Nephron (organoid): ENCODE results near the gene DIPK1C.

ENCODE experiments used
- H3K27ac Mint-ChIP-seq, 3 experiments: 2 replicates each; pipeline ENCODE4 v1.8.0; 2020; ENCODE audit warnings: mixed read lengths in 3 of 3, mild to moderate bottlenecking in 2 of 3, moderate library complexity in 1 of 3
- H3K27me3 Mint-ChIP-seq: 2 replicates; pipeline ENCODE4 v1.8.0; 2021; ENCODE audit warnings: low read depth, mild to moderate bottlenecking, moderate library complexity, mixed read lengths
- H3K36me3 Mint-ChIP-seq: 2 replicates; pipeline ENCODE4 v1.8.0; 2020; ENCODE audit warnings: low read depth, mixed read lengths
- H3K4me1 Mint-ChIP-seq: 2 replicates; pipeline ENCODE4 v1.8.0; 2020; ENCODE audit warnings: mixed read lengths
- H3K4me3 Mint-ChIP-seq, 3 experiments: 2 replicates each; pipeline ENCODE4 v1.8.0; 2020; ENCODE audit warnings: mild to moderate bottlenecking in 3 of 3, mixed read lengths in 3 of 3, moderate library complexity in 2 of 3
- H3K9me3 Mint-ChIP-seq: 2 replicates; pipeline ENCODE4 v1.8.0; 2020; ENCODE audit warnings: mixed read lengths
- CTCF ChIP-seq, 3 experiments: fragments of 200-600 bp; sonication (generic); IDR thresholded peaks; one replicate each; pipeline ENCODE4 v1.5.0; 2021; ENCODE audit warnings: antibody characterized with exemption in 3 of 3; ENCODE audit not compliant: unreplicated experiment in 3 of 3

The DIPK1C gene

DNA sequence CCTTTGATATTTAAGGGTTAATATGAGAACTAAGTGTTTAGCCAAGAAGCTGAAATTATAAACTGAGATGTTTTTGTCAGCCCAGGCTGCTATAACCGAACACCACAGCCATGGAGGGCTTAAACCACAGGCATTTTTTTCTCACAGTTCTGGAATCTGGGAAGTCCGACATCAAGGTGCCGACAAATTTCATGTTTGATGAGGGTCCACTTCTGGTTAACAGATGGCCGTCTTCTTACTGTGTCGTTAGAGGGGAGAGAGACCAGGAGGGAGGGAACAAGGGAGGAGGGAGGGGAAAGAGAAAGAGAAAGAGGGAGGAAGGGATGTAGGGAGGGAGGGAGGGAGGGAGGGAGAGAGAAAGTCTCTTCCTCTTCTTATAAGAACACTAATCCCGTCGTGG, 32.6 kb upstream of the DIPK1C start:
- no peaks in the 10 kb centered on the region for H3K36me3 Mint-ChIP-seq
- peaks cover 7% of the 10 kb centered on the region for H3K27me3 Mint-ChIP-seq
- peaks cover 2% of the 10 kb centered on the region for H3K9me3 Mint-ChIP-seq
- no peak overlapping the region for H3K27ac Mint-ChIP-seq
- H3K4me3 Mint-ChIP-seq = peak overlapping the region in 2 of 3 experiments; percentile 19 to 56
- peaks cover 34% of the 10 kb centered on the region for H3K4me1 Mint-ChIP-seq
- no peak for TF ChIP-seq CTCF (IDR thresholded peaks at IDR 0.05; ENCODE audit: unreplicated experiment in 3 of 3)

DNA sequence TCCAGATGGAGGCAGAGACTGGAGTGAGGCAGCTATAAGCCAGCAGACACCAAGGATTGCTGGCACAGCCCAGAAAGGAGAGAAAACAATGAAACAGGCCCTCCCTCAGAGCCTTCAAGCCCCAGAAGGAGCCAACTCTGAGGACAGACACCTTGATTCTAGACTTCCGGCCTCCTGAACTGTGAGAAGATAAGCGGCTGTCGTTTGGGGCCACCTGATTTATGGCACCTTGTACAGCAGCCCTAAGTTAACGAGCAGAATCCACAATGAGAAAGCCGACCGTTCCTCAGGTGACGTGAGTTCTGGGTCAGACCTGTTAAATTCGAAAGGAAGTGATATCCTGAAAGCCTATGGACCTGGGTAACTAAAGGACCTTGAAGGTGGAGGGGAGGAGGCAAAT, 31.8 kb upstream of the DIPK1C start:
- peaks cover 2% of the 10 kb centered on the region for H3K9me3 Mint-ChIP-seq
- no peaks in the 10 kb centered on the region for H3K36me3 Mint-ChIP-seq
- peak overlapping the region in 1 of 3 experiments; percentile 6 for H3K4me3 Mint-ChIP-seq
- H3K4me1 Mint-ChIP-seq = peaks cover 34% of the 10 kb centered on the region
- H3K27ac Mint-ChIP-seq = no peak overlapping the region
- TF ChIP-seq CTCF (IDR thresholded peaks at IDR 0.05; ENCODE audit: unreplicated experiment in 3 of 3) = no peak
- peaks cover 7% of the 10 kb centered on the region for H3K27me3 Mint-ChIP-seq

- Mint-ChIP-seq H3K27ac (no peak overlapping the region), H3K4me3 (no peak overlapping the region), H3K4me1 (peaks cover 34% of the 10 kb centered on the region), H3K36me3 (no peaks in the 10 kb centered on the region), H3K9me3 (peaks cover 2% of the 10 kb centered on the region), H3K27me3 (peaks cover 7% of the 10 kb centered on the region)
- no peak for TF ChIP-seq CTCF (IDR thresholded peaks at IDR 0.05; ENCODE audit: unreplicated experiment in 3 of 3)
Observed at GRCh38 chr18:74488354-74488753, 31.2 kb upstream of the DIPK1C start.

DNA sequence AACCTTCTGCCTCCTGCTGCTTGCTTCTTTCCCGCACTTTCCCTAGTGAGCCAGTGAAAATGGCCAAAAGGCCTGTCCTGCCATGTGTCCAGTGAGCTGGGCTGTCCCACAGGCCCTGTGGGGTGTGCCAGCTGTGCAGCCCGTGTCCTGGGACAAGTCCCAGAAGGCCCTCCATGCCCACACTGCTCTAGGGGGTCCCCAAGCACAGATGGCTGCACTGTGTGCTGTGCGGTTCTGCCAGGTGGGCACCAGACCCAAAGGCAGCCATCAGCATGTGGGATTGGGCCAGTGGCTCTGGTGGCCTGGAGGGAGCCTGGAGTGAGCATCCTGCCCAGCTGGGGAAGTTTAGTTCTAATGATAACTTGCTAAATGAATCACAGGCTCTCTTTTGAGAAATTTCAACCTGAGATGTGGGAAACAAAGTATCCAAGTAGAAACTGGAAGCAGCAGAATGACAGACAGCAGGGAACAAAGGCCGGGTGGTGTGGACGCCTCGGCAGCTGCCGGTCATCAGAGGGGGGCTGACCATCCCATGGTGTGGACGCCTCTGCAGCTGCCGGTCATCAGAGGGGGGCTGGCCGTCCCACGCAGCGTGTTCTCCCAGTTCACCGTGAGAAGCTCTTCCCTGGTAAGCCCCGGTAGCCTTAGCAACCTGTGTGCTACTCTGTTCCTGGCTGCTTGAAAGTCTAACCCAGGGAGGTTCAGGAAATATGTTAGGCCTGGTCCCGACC, 29.2 kb upstream of the DIPK1C start:
- H3K27ac Mint-ChIP-seq = peak overlapping the region; percentile 26 to 54 (median 29)
- H3K36me3 Mint-ChIP-seq = no peaks in the 10 kb centered on the region
- H3K27me3 Mint-ChIP-seq = peaks cover 7% of the 10 kb centered on the region
- TF ChIP-seq CTCF (IDR thresholded peaks at IDR 0.05; ENCODE audit: unreplicated experiment in 3 of 3) = no peak
- H3K4me1 Mint-ChIP-seq = peaks cover 34% of the 10 kb centered on the region
- H3K4me3 Mint-ChIP-seq = no peak overlapping the region
- H3K9me3 Mint-ChIP-seq = no peaks in the 10 kb centered on the region

DNA sequence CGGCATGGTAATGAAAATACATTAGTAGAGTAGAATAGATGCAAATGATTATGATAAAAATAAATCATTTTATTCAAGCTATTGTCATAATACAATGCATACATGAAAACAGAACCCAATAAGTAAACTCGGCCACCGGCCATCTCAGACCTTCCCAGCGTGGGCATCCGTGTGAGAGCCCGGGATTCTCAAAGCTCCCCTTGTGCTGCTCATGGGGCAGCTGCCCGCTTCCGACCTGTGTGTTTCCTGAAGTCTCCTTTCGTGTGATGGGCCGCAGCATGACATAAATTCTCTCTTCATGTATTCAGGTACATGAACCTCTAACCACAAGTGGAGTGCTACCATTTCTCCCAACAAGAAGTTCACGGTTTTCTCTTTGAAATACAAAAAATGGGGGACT, 25.6 kb upstream of the DIPK1C start:
- no peak for TF ChIP-seq CTCF (IDR thresholded peaks at IDR 0.05; ENCODE audit: unreplicated experiment in 3 of 3)
- Mint-ChIP-seq H3K27ac (no peak overlapping the region), H3K36me3 (no peaks in the 10 kb centered on the region), H3K4me3 (no peak overlapping the region), H3K4me1 (peaks cover 19% of the 10 kb centered on the region), H3K27me3 (peaks cover 8% of the 10 kb centered on the region), H3K9me3 (no peaks in the 10 kb centered on the region)

DNA sequence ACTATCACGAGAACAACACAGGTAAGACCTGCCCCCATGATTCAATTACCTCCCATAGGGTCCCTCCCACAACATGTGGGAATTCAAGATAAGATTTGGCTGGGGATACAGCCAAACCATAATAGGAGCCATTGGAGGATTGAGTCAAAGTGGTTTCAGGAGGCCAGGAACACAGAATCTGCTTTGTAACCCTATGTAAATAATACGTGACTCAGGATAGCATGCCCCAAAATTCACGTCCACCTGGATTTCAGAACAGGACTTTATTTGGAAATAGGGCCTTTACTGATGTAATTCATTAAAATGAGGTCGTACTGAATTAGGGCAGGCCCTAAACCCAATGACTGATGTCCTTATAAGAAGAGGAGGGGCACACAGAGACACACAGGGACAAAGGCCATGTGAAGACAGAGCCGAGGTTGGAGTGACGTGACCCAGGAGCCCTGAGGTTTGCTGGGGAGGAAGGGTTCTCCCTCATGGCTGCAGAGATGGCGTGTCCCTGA, 23.1 kb upstream of the DIPK1C start:
- H3K27ac Mint-ChIP-seq = no peak overlapping the region
- no peak overlapping the region for H3K4me3 Mint-ChIP-seq
- peaks cover 9% of the 10 kb centered on the region for H3K27me3 Mint-ChIP-seq
- no peaks in the 10 kb centered on the region for H3K4me1 Mint-ChIP-seq
- H3K36me3 Mint-ChIP-seq = no peaks in the 10 kb centered on the region
- no peak for TF ChIP-seq CTCF (IDR thresholded peaks at IDR 0.05; ENCODE audit: unreplicated experiment in 3 of 3)
- H3K9me3 Mint-ChIP-seq = no peaks in the 10 kb centered on the region
